K562 (cell line): ENCODE data around the gene NUDT22. TPM values are rescaled to one million over a fixed set of nuclear protein-coding genes. Genes with fewer than 3 reads are reported as not detected.

Experiments
- BMI1 ChIP-seq: fragments of 150-350 bp; IDR thresholded peaks from 2 replicates; pipeline ENCODE4 v1.6.1; 2014; ENCODE audit warnings: low read length
- BRF1 ChIP-seq: IDR thresholded peaks from 3 replicates; pipeline ENCODE4 v1.6.1; 2011; ENCODE audit warnings: borderline replicate concordance, mild to moderate bottlenecking; ENCODE audit not compliant: insufficient read length; ENCODE audit errors: extremely low read depth
- CAMTA2 ChIP-seq: fragments of 250-450 bp; sonication (Bioruptor Pico); conservative IDR thresholded peaks from 2 replicates; pipeline ENCODE4 v1.5.1; 2022
- HOXB6 ChIP-seq: fragments of 250-450 bp; sonication (Bioruptor Pico); IDR thresholded peaks from 2 replicates; pipeline ENCODE4 v1.5.1; 2022; ENCODE audit warnings: mild to moderate bottlenecking, borderline replicate concordance
- ILF3 ChIP-seq: fragments of 450-650 bp; IDR thresholded peaks from 2 replicates; pipeline ENCODE4 v1.6.1; 2018; ENCODE audit warnings: antibody characterized with exemption, mild to moderate bottlenecking, moderate library complexity, borderline replicate concordance
- MEF2D ChIP-seq: conservative IDR thresholded peaks from 2 replicates; pipeline ENCODE4 v1.6.1; 2016; ENCODE audit warnings: low read depth, missing genetic modification characterization, missing compliant biosample characterization
- MTA3 ChIP-seq: fragments of 450-650 bp; formaldehyde crosslinking; IDR thresholded peaks from 2 replicates; pipeline ENCODE4 v1.6.1; 2017; ENCODE audit warnings: mild to moderate bottlenecking, borderline replicate concordance
- NCOA4 ChIP-seq: fragments of 450-650 bp; IDR thresholded peaks from 2 replicates; pipeline ENCODE4 v1.6.1; 2018; ENCODE audit warnings: mild to moderate bottlenecking; ENCODE audit not compliant: partially characterized antibody
- OTX1 ChIP-seq: fragments of 450-650 bp; formaldehyde crosslinking; IDR thresholded peaks from 2 replicates; pipeline ENCODE4 v1.4.0; 2022; ENCODE audit warnings: mild to moderate bottlenecking
- POLR2AphosphoS2 ChIP-seq: IDR thresholded peaks from 2 replicates; pipeline ENCODE4 v1.6.1; 2012; ENCODE audit warnings: low read length, improper control_type of control experiment
- POLR3G ChIP-seq: IDR thresholded peaks from 2 replicates; pipeline ENCODE4 v1.6.1; 2011; ENCODE audit not compliant: insufficient read length, insufficient replicate concordance; ENCODE audit errors: extremely low read depth
- PPARD ChIP-seq: fragments of 250-450 bp; sonication (Bioruptor Pico); IDR thresholded peaks from 2 replicates; pipeline ENCODE4 v1.8.0; 2022; ENCODE audit warnings: inconsistent platforms, mild to moderate bottlenecking, moderate library complexity
- SAP30 ChIP-seq: fragments of 200-600 bp; sonication (generic); IDR thresholded peaks from 2 replicates; pipeline ENCODE4 v1.6.1; 2012; ENCODE audit warnings: borderline replicate concordance, low read depth, mild to moderate bottlenecking, moderate library complexity, low read length, control low read depth, inconsistent platforms; ENCODE audit not compliant: insufficient read depth, poor library complexity, severe bottlenecking
- SMAD4 ChIP-seq: fragments of 250-450 bp; sonication (Bioruptor Pico); conservative IDR thresholded peaks from 2 replicates; pipeline ENCODE4 v1.8.0; 2021; ENCODE audit warnings: inconsistent platforms, mild to moderate bottlenecking, moderate library complexity
- STAG1 ChIP-seq: sonication (generic); formaldehyde crosslinking; IDR thresholded peaks from 2 replicates; pipeline ENCODE4 v1.5.0; 2020; ENCODE audit warnings: missing genetic modification reagents, borderline replicate concordance
- ZBTB17 ChIP-seq: fragments of 450-650 bp; formaldehyde crosslinking; IDR thresholded peaks from 2 replicates; pipeline ENCODE4 v1.4.0; 2020; ENCODE audit warnings: mild to moderate bottlenecking
- ZNF239 ChIP-seq: fragments of 250-450 bp; sonication (Bioruptor Pico); IDR thresholded peaks from 2 replicates; pipeline ENCODE4 v1.4.0; 2020; ENCODE audit warnings: mild to moderate bottlenecking
- ZNF57 ChIP-seq: fragments of 450-650 bp; formaldehyde crosslinking; IDR thresholded peaks from 2 replicates; pipeline ENCODE4 v1.4.0; 2020; ENCODE audit warnings: mild to moderate bottlenecking, moderate library complexity
- polyA plus RNA-seq, 8 experiments: library from polyadenylated mRNA; depleted of rRNA in 4 of 8; stranded (reverse) in 5 of 8; unstranded in 3 of 8; fragments of >200 nt; fragmentation: Nextera tagmentation in 2 of 8; fragmentation: Illumina TruSeq in 1 of 8; extraction: Ambion mirVana in 2 of 8; extraction: Trizol in 1 of 8; gene quantifications; 2 replicates each; pipeline versions ENCODE4 v1.2.1 to v1.2.3, GENCODE V29; 2011 to 2014; ENCODE audit warnings: inconsistent platforms in 1 of 8, missing spikeins in 1 of 8
- total RNA-seq, 7 experiments: library from RNA; depleted of rRNA in 6 of 7; stranded (reverse); fragments of >200 nt in 6 of 7; fragmentation: Illumina TruSeq in 2 of 7; extraction: Trizol in 2 of 7; gene quantifications; 2 replicates each; pipeline versions ENCODE4 v1.2.1 to v1.2.3, GENCODE V29; 2011 to 2021; ENCODE audit warnings: low replicate concordance in 1 of 7
- TF ChIP-seq, protein P1 (sequence below): fragments of 250-450 bp; sonication (Bioruptor Pico); IDR thresholded peaks from 2 replicates; pipeline ENCODE4 v1.4.0; 2020; ENCODE audit warnings: mild to moderate bottlenecking
- TF ChIP-seq, protein P2 (sequence below): fragments of 250-450 bp; sonication (Bioruptor Pico); IDR thresholded peaks from 2 replicates; pipeline ENCODE4 v1.6.1; 2021; ENCODE audit warnings: mild to moderate bottlenecking
- TF ChIP-seq, protein P3 (sequence below): sonication (generic); formaldehyde crosslinking; IDR thresholded peaks from 2 replicates; pipeline ENCODE4 v1.9.0; 2022; ENCODE audit warnings: mild to moderate bottlenecking, missing genetic modification reagents
- TF ChIP-seq, protein P4 (sequence below): sonication (generic); formaldehyde crosslinking; IDR thresholded peaks from 2 replicates; pipeline ENCODE4 v1.8.1; 2023; ENCODE audit warnings: mild to moderate bottlenecking, missing genetic modification reagents

Gene NUDT22
- total and polyA plus RNA-seq, 9 of the 15 experiments (the other 6 are each of a cell fraction or from before 2014, with no cell fraction given) = 6.3 to 92.6 (median 37.4) TPM

DNA sequence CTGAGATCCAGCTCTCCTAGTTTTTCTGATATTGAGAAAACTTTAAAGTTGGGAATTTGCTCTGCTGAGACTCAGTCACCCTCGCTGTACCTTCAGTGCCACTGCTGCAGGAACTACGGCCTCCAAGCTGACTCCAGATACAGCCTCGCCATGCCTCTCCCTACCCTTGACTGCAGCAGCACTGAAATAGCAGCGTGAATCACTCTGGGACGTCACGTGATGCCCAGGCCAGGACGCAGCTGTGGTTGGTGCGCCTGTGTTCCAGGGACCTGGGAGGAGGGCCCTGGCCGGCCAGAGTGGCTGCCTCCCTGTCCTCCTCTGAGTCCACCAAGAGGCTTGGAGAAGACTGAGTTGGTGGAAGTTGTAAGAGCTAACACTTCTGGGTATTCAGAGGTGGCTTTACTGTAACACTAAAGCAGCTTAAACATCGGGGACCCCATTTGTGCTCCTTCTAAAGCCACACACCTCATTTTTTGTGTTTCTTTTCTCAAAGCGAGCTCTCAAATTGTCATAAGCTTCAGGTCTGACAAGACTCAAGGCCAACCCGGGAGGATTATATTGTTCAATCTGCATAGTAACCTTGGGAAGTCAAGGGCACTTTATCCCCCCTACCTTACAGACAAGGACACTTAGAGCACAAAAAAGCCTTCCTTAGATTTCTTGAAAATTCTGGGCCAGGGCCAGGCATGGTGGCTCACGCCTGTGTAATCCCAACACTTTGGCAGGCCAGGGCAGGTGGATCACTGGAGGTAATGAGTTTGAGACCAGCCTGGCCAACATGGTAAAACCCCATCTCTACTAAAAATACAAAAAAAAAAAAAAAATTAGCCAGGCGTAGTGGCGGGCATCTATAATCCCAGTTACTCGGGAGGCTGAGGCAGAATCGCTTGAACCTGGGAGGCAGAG is 44.3 kb upstream of the NUDT22 start (continued):
- TF ChIP-seq, protein P1, sequence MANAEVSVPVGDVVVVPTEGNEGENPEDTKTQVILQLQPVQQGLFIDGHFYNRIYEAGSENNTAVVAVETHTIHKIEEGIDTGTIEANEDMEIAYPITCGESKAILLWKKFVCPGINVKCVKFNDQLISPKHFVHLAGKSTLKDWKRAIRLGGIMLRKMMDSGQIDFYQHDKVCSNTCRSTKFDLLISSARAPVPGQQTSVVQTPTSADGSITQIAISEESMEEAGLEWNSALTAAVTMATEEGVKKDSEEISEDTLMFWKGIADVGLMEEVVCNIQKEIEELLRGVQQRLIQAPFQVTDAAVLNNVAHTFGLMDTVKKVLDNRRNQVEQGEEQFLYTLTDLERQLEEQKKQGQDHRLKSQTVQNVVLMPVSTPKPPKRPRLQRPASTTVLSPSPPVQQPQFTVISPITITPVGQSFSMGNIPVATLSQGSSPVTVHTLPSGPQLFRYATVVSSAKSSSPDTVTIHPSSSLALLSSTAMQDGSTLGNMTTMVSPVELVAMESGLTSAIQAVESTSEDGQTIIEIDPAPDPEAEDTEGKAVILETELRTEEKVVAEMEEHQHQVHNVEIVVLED (CRISPR knock-in tag) = no peak
- TF ChIP-seq NCOA4 = no peak
- TF ChIP-seq CAMTA2 (CRISPR knock-in tag) = no peak
- TF ChIP-seq, protein P2, sequence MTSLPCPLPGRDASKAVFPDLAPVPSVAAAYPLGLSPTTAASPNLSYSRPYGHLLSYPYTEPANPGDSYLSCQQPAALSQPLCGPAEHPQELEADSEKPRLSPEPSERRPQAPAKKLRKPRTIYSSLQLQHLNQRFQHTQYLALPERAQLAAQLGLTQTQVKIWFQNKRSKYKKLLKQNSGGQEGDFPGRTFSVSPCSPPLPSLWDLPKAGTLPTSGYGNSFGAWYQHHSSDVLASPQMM = no peak
- TF ChIP-seq BRF1 = no peak
- no peak for TF ChIP-seq ILF3
- peak; percentile 46; the same call in 1 of the 2 replicates for TF ChIP-seq MEF2D
- no peak for TF ChIP-seq OTX1 (CRISPR knock-in tag)
- no peak for TF ChIP-seq STAG1 (CRISPR knock-in tag)
- TF ChIP-seq MTA3 = peak; percentile 60; the same call in 1 of the 2 replicates
- TF ChIP-seq ZNF57 (CRISPR knock-in tag) = 0 out of 2 replicates have a peak, but pooled peaks have one; percentile 31
- no peak for TF ChIP-seq SAP30
- TF ChIP-seq HOXB6 (CRISPR knock-in tag) = no peak
- TF ChIP-seq, protein P3, sequence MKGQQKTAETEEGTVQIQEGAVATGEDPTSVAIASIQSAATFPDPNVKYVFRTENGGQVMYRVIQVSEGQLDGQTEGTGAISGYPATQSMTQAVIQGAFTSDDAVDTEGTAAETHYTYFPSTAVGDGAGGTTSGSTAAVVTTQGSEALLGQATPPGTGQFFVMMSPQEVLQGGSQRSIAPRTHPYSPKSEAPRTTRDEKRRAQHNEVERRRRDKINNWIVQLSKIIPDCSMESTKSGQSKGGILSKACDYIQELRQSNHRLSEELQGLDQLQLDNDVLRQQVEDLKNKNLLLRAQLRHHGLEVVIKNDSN (CRISPR knock-in tag) = peak; percentile 99
- no peak for TF ChIP-seq ZBTB17
- TF ChIP-seq BMI1 = no peak
- 0 out of 2 replicates have a peak, but pooled peaks have one; percentile 57 for TF ChIP-seq SMAD4 (CRISPR knock-in tag)
- no peak for TF ChIP-seq ZNF239 (CRISPR knock-in tag)
- TF ChIP-seq, protein P4, sequence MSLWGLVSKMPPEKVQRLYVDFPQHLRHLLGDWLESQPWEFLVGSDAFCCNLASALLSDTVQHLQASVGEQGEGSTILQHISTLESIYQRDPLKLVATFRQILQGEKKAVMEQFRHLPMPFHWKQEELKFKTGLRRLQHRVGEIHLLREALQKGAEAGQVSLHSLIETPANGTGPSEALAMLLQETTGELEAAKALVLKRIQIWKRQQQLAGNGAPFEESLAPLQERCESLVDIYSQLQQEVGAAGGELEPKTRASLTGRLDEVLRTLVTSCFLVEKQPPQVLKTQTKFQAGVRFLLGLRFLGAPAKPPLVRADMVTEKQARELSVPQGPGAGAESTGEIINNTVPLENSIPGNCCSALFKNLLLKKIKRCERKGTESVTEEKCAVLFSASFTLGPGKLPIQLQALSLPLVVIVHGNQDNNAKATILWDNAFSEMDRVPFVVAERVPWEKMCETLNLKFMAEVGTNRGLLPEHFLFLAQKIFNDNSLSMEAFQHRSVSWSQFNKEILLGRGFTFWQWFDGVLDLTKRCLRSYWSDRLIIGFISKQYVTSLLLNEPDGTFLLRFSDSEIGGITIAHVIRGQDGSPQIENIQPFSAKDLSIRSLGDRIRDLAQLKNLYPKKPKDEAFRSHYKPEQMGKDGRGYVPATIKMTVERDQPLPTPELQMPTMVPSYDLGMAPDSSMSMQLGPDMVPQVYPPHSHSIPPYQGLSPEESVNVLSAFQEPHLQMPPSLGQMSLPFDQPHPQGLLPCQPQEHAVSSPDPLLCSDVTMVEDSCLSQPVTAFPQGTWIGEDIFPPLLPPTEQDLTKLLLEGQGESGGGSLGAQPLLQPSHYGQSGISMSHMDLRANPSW (CRISPR knock-in tag) = no peak
- TF ChIP-seq POLR3G = no peak
- no peak for TF ChIP-seq PPARD
- peak; percentile 69; the same call in 1 of the 2 replicates for TF ChIP-seq POLR2AphosphoS2
